Stimulated activated CD8-positive, alpha-beta memory T cell treated with anti-CD3 and anti-CD28 coated beads, Interleukin-15, amount 100 ng/mL, for 24 hours (primary cell): ENCODE data around the gene ARHGEF28.
A peak's percentile ranks its signal among the peaks of the same experiment; 100 is the strongest.

Experiments
- DNase-seq: peaks from one replicate; pipeline ENCODE4 v3.0.0-alpha.2; 2020; ENCODE audit warnings: low read depth

Gene ARHGEF28

GRCh38 chr5:73777192-73777591 is 151.2 kb downstream of the ARHGEF28 start:
- DNase-seq, result no peak

- DNase-seq, result no peak
Observed at GRCh38 chr5:73780302-73781080, 154.5 kb downstream of the ARHGEF28 start.

GRCh38 chr5:73781107-73781768 is 155.2 kb downstream of the ARHGEF28 start:
- DNase-seq, result no peak

GRCh38 chr5:73783828-73784227 is 157.8 kb downstream of the ARHGEF28 start:
- DNase-seq, result no peak

- no peak for DNase-seq
Observed at GRCh38 chr5:73786043-73786831, 160.2 kb downstream of the ARHGEF28 start.

GRCh38 chr5:73789851-73790281 is 163.9 kb downstream of the ARHGEF28 start:
- no peak for DNase-seq

- DNase-seq, result no peak
Observed at GRCh38 chr5:73791389-73791788, 165.4 kb downstream of the ARHGEF28 start.

GRCh38 chr5:73792687-73793320 is 166.8 kb downstream of the ARHGEF28 start:
- peak; percentile 26 for DNase-seq

GRCh38 chr5:73793911-73794310 is 167.9 kb downstream of the ARHGEF28 start:
- DNase-seq, result no peak

GRCh38 chr5:73796164-73797131 is 170.5 kb downstream of the ARHGEF28 start:
- DNase-seq, result no peak

- no peak for DNase-seq
Observed at GRCh38 chr5:73797132-73797510, 171.1 kb downstream of the ARHGEF28 start.

- no peak for DNase-seq
Observed at GRCh38 chr5:73799401-73799972, 173.5 kb downstream of the ARHGEF28 start.

- DNase-seq, result no peak
Observed at GRCh38 chr5:73801686-73802085, 175.7 kb downstream of the ARHGEF28 start.

GRCh38 chr5:73805449-73805848 is 179.5 kb downstream of the ARHGEF28 start:
- DNase-seq, result no peak

- DNase-seq, result no peak
Observed at GRCh38 chr5:73808911-73809310, 182.9 kb downstream of the ARHGEF28 start.

- DNase-seq, result no peak
Observed at GRCh38 chr5:73810429-73810828, 184.4 kb downstream of the ARHGEF28 start.

- no peak for DNase-seq
Observed at GRCh38 chr5:73812457-73812856, 186.5 kb downstream of the ARHGEF28 start.

GRCh38 chr5:73812962-73813588 is 187.1 kb downstream of the ARHGEF28 start:
- no peak for DNase-seq

GRCh38 chr5:73814233-73814846 is 188.3 kb downstream of the ARHGEF28 start:
- DNase-seq, result no peak

GRCh38 chr5:73815631-73816030 is 189.6 kb downstream of the ARHGEF28 start:
- no peak for DNase-seq
